Kidney tubule cell (primary cell): Measurements from ENCODE around the gene LONRF3.
A peak's percentile ranks its signal among the peaks of the same experiment; 100 is the strongest.

Experiments
- DNase-seq: peaks from one replicate; pipeline ENCODE4 v3.0.0-alpha.2; 2018; ENCODE audit warnings: low spot score

Gene LONRF3

DNA sequence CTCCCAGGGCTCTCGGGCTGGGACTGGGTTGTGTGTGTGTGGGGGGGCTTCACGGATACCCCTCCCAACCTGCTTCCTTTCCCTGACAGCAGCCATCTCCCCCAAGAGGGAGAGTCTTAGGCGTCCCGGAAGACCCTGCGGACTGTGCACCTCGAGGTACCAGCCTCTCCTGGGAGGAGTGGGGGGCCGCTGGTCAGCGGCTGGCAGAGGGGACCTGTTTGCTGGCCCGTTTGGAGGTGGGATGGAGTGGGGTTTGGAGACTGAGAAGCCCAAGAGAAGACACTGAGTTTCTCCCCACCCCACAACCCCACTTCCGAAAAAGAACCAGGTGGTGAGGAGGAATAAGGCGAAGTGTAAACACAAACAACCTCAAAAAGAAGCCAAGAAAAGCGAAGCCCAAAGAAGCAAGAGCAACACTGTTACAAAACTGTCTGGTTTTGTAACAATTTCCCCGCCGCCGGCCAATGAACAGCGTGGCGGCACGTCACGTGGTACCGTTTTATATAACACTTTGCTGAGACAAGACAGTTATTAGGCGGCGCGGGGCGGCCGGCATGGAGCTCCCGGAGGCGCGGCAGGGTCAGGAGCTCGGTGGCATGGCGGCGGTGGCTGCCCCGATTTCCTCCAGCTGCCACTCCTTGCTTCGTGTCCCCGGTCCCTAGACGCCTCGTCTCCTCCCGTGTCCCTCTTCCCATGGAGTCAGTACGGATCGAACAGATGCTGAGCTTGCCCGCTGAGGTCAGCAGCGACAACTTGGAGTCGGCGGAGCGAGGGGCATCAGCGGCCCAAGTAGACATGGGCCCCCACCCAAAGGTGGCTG lies at the start of gene LONRF3:
Gene LONRF3, plus strand, starts transcription at position 531 of the 820 bp plus-strand sequence. Its CDS starts 163 bp downstream, at position 694.
- peak; percentile 36 for DNase-seq

GRCh38 chrX:118928151-118928550 lies 46.3 kb upstream of the LONRF3 start:
- DNase-seq = no peak

GRCh38 chrX:118935352-118935751 lies 39.1 kb upstream of the LONRF3 start:
- DNase-seq = no peak

GRCh38 chrX:118941147-118941546 lies 33.3 kb upstream of the LONRF3 start:
- no peak for DNase-seq

DNA sequence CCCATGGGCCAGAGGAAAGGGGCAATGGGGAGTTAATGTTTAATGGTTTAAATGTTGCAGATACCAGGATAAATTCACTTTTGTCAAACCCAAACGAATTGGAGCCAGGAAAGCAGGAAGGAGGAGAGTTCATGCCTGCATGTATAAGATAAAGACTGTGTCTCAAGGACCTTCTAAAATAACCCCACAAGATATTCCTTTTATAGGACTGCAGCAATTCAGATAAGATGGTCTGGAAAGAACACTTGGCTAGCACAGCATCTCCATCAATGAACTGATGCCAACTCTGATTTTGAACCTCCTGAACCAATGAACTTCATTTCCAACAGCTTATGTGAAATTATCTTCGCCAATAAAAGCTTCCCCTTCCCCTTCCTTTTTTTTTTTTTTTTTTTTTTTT lies 31.3 kb upstream of the LONRF3 start:
- no peak for DNase-seq

DNA sequence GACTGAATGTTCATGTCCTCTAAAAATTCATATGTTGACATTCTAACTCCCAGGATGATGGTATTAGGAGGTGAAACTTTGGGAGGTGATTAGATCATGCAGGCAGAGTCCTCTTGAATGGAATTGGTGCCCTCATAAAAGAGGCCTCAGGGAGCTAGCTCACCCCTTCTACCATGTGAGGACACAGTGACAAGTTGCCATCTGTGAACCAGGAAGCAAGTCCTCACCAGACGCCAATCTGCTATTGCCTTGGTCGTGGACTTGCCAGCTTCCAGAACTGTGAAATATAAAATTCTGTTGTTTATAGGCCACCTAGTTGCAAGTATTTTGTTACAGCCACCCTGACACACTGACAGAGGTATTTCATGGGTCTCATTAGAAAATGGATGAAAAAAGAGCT lies 28.5 kb upstream of the LONRF3 start:
- no peak for DNase-seq

GRCh38 chrX:118948270-118948669 lies 26.1 kb upstream of the LONRF3 start:
- DNase-seq = no peak

DNA sequence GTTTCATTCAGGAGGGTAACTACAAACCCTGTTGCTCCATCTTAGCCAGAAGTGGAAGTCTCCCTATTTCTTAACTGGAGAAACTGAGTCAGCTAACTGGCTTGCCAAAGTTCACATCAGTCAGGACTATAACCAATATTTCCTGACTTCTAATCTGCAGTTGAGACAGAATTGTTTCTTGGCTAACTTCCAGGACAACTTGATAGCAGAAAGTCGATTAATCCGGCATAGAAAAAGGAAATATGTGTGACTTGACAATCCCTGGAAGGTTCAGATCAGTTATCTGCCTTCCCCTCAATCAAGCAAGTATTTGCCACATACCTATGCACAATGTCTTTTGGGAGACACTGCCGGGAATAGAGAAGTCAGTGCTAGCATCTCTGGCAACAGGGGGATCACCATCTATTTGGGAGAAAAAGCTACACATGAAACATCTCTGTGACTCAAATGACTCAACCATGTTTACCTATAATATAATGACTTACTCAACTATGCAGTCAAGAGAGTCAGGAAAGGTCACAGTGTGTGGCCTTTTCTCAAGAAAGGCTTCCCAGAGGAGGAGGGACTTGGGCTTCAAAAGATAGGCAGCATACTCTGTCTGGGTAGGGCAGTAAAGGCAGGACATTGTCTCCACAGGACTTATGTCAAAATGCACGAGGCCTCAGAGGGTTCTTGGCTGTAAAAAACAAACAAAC lies 12.4 kb upstream of the LONRF3 start:
- peak; percentile 26 for DNase-seq

DNA sequence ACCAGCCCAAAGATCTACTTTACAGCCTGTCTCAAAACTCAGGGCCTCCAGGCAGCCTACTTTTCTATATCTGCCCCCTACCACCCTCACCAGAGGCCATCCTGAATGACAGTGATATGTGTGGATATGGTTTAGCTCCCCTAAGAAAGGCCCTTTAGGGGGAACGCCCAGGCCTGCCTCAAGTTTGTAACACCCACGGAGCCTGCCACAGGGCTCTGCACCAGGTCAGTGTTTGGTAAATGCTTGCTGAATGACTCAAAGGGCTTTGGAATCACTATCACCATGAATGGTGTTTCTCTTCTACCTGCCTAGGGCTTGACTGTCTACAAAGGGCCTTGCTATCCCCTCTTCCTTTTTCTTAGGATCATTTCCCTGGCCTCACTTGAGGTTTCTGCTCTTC lies 11.3 kb upstream of the LONRF3 start:
- peak; percentile 15 for DNase-seq

GRCh38 chrX:118964252-118964651 lies 10.2 kb upstream of the LONRF3 start:
- DNase-seq = no peak

DNA sequence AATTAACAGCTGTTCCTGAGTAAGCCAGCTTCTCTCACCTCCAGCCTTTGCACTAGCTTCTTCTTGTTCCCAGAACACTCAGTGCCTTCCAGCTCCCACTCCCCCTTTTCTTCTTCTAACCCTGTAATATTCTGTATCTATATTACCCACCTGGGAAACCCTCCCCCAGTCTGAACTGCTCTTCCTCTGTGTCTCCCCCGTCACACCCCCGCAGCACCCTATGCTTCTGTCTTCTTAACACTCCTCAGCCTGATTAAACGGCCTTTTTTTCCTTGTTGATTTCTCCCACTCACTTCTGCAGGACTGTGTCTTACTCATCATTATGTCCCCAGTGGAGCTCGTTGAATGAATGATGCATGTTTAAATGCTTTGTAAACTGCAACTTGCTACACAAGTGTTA lies 9.0 kb upstream of the LONRF3 start:
- no peak for DNase-seq

DNA sequence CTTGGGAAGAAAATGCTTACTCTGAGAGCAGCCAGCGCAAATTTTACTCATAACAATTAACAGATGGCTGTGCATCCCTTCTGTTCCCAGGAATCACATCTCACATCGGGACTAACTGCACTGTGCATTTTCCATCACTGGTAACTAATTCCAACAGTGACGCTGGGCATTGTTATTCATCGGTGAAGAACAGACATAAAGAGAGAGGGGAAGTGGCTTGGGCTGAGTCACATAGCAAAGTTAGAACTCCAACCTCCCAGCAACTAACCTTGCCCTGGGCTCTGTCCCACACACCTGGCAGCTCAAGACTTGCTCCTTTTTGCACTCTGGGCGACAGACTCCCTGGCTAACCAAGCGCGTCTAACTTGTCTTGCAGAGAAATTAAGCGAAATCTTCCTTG lies 6.4 kb upstream of the LONRF3 start:
- peak; percentile 65 for DNase-seq

DNA sequence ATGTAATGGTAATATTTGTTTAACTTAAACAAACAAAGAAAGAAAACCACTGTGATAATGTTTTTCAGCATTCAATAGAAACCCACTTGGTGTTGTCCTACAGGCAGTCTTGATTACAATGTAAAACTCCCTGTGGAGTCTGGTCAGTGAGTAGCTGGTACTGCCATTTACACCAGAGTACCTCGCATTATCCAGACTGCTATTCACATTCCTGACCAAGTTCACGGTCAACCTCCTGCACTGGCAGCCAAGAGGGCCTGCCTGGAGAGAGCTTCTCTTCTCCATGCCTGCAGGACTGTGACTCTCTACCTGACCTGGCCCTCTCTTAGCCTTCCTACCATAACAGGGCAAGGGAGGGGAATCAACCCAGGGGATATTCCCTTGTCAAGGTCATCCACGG lies 2.9 kb upstream of the LONRF3 start:
- DNase-seq = no peak

DNA sequence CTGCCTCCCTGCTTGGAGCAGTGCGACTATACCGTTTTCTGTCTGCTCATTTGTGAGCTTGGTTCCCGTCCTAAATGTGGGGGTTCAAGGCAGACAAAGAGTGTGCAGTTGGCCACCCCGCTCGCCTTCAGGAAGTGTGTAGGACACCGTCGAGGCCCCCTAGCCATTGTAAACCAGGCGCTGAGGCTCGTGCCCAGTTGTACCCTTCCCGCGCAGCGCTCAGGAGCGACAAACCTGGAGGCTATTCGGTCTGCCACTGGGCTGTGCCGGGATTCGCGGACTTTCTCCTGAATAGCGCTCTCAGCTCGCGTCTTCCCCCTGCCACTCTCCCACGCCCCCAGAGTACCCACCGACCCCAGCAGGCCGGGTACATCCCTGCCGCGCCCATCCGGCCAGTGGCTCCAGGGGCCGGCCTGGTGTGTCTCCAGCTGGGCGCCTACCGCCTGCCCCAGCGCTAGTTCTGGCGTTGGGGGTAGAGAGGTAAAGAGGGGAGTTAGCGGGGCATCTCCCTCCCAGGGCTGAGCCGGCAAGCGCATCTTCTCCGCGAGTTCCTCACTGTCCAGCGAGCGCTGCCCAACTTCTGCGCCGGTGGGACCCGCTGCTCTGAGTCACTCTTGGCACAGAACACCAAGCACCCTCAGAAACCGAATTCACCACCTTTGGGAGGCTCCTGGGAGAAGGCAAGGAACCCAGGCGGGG lies 880 bp upstream of the LONRF3 start:
- no peak for DNase-seq

- peak; percentile 43 for DNase-seq
Measured at GRCh38 chrX:118974908-118975671, 672 bp downstream of the LONRF3 start.

DNA sequence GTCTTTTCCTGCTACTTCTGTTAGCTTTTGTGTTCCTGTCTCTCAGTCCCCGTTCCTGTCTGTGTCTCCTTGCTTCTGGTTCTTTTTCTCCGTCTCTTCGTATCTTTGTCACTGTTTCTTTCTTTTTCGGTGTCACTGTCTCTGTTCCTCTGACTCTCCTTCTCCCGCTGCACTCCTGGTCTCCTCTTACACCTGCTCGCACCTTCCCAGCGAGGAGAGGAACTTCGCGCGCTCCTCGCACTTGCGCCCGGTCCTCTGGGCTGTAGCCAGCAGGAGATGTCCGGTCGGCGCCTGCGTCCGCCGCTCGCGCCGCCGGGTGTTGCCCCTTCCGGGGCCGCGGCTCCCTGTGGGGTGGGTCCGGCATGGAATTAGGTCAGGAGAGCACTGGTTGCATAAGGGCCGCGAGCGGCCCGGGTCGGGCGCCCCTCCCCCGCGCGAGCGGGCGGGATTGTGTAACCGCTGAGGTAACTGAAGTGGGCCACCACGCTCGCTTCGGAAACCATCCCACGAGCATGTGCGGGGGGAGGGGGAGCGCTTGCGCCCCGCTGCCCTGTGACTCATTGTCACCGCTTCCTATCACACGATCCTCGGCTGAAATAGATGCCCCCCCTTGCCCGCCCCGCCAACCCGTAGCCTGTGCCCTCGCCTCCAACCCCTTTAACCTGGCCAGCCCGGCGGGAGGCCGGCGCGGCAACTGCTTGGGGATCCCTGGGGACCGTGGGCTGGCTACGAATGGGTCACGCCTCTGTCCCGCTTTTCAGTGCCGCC lies 1.6 kb downstream of the LONRF3 start:
- peak; percentile 82 for DNase-seq

DNA sequence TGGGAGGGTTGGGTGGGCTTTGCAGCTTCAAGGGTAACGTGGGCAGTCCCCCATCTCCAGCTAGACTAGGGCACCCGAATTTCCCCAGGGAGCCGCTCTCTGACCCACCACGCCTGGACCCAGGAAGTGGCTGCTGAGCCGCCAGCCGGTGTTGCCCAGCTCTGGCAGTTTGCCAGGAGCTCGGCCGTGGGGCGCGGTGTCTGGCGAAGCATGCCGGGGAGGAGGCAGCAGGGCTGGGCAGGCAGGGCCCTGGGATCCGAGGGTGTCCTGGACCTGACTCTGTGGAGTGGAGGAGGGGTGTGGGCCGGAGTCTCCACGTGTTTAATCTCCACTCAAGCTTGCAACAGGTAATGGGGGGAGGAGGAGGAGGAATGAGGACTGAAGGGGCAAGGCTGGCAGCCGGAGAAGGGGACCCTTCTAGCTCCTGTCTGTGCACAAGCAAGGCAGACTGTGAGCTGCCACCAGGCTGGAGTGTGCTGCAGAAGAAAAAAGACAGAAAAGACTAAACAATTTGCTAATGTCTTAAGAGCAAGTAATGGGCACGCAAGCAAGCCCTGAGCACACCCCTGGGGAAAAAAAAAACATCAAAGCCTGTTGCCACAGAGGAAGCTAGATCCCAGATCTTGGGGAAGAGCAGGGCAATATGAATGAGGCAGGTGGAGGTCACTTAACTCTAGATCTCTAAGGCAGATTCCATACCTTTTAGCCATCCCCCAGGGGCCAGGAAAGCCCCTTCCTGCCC lies 2.4 kb downstream of the LONRF3 start:
- peak; percentile 78 for DNase-seq

DNA sequence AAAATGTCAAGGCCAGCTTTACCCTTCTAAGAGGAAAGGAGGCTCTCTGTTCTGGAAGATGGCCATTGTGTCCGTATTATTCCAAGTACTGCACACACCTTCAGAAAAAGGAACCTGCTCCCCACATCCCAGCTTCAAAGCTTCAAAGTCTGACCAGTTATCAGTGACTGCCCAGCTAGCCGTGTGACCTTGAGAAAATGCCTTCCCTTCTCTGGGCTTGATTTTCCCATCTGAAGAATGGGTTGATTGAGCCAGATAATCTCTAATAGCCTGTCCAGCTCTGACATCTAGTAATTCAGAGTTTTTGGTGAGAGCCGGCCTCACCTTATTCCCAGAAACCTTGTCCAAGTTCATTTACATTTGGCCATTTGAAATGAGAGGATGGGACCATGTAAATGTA lies 3.0 kb downstream of the LONRF3 start:
- no peak for DNase-seq

DNA sequence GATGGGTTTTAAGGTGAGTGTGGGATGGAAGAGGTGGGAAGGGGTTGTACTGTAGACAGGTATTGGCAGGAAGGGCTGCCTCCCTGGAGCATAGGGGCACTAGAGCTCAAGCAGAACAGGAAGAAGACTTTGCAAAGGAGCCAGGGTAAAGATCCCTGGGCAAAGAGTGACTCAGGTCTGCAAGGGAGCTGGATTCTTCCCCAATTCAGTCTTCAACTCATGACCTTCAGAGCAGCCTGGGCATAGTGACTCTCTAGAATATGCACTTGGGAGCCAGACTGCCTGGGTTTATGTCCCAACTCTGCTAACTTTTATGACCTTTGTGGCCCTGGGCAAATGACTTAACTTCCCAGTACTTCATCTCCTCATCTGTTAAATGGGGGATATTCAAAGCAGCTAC lies 4.0 kb downstream of the LONRF3 start:
- peak; percentile 14 for DNase-seq

DNA sequence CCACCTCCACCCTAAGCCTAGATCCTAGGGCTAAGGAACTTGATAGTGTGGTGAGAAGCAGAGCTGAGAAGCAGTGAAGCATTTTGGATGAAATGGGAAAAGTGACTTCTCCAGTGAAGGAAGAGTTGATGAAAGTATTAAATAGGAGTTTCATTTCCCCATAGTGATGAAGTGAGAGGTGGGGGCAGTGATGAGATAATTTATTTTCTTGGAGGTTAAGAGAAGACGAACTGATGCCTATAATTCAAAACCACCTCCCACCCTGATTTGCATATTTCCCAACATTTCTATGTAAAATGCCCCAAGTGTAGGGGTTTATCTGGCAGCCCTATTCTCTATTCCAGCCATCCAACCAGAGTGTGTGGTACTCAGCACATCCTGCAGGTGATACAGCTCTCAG lies 6.3 kb downstream of the LONRF3 start:
- no peak for DNase-seq

GRCh38 chrX:118983513-118983912 lies 9.1 kb downstream of the LONRF3 start:
- DNase-seq = no peak
